ENCODE results near the gene OR10G8. TPM values are rescaled to one million over a fixed set of nuclear protein-coding genes. Genes with fewer than 3 reads are reported as not detected.

The OR10G8 gene
- total RNA-seq, 1 donor from 2014 or later, result not detected

- TF ChIP-seq CTCF (IDR thresholded peaks at IDR 0.05; ENCODE audit: unreplicated experiment), result no peak
- Mint-ChIP-seq H3K4me3 (ENCODE audit: low read depth) (no peak overlapping the region), H3K27ac (no peak overlapping the region), H3K9me3 (ENCODE audit: low read depth) (no peaks in the 10 kb centered on the region), H3K27me3 (no peaks in the 10 kb centered on the region), H3K36me3 (ENCODE audit: insufficient read depth) (no peaks in the 10 kb centered on the region), H3K4me1 (ENCODE audit: low read depth) (no peaks in the 10 kb centered on the region)
- no peak for DNase-seq (ENCODE audit: low spot score, unreplicated experiment)
Measured at GRCh38 chr11:124036666-124037065, 10.1 kb downstream of the OR10G8 start.

GRCh38 chr11:124039557-124039956 lies 13.0 kb downstream of the OR10G8 start:
- H3K4me3 Mint-ChIP-seq (ENCODE audit: low read depth), result no peak overlapping the region
- DNase-seq (ENCODE audit: low spot score, unreplicated experiment), result no peak
- H3K27ac Mint-ChIP-seq, result no peak overlapping the region
- TF ChIP-seq CTCF (IDR thresholded peaks at IDR 0.05; ENCODE audit: unreplicated experiment), result no peak
- H3K4me1 Mint-ChIP-seq (ENCODE audit: low read depth), result no peaks in the 10 kb centered on the region
- H3K9me3 Mint-ChIP-seq (ENCODE audit: low read depth), result no peaks in the 10 kb centered on the region
- H3K36me3 Mint-ChIP-seq (ENCODE audit: insufficient read depth), result no peaks in the 10 kb centered on the region
- no peaks in the 10 kb centered on the region for H3K27me3 Mint-ChIP-seq

- Mint-ChIP-seq H3K27me3 (no peaks in the 10 kb centered on the region), H3K4me1 (ENCODE audit: low read depth) (no peaks in the 10 kb centered on the region), H3K9me3 (ENCODE audit: low read depth) (no peaks in the 10 kb centered on the region), H3K36me3 (ENCODE audit: insufficient read depth) (no peaks in the 10 kb centered on the region), H3K27ac (no peak within 1 kb of the TSS), H3K4me3 (ENCODE audit: low read depth) (no peak within 1 kb of the TSS)
- DNase-seq (ENCODE audit: low spot score, unreplicated experiment), result no peak
- TF ChIP-seq CTCF (IDR thresholded peaks at IDR 0.05; ENCODE audit: unreplicated experiment), result no peak
Measured at GRCh38 chr11:124041254-124041653, 14.7 kb downstream of the OR10G8 start, which contains the start of gene OR10G7. Gene OR10G7, minus strand, starts transcription at chr11:124041325. Its CDS starts 2,324 bp downstream, at chr11:124039001.

GRCh38 chr11:124043420-124043819 lies 16.8 kb downstream of the OR10G8 start:
- no peak for DNase-seq (ENCODE audit: low spot score, unreplicated experiment)
- Mint-ChIP-seq H3K27me3 (no peaks in the 10 kb centered on the region), H3K4me1 (ENCODE audit: low read depth) (no peaks in the 10 kb centered on the region), H3K9me3 (ENCODE audit: low read depth) (no peaks in the 10 kb centered on the region), H3K27ac (no peak overlapping the region), H3K4me3 (ENCODE audit: low read depth) (no peak overlapping the region), H3K36me3 (ENCODE audit: insufficient read depth) (no peaks in the 10 kb centered on the region)
- no peak for TF ChIP-seq CTCF (IDR thresholded peaks at IDR 0.05; ENCODE audit: unreplicated experiment)

GRCh38 chr11:124050748-124051147 lies 24.1 kb downstream of the OR10G8 start:
- H3K9me3 Mint-ChIP-seq (ENCODE audit: low read depth), result no peaks in the 10 kb centered on the region
- no peaks in the 10 kb centered on the region for H3K4me1 Mint-ChIP-seq (ENCODE audit: low read depth)
- no peak overlapping the region for H3K27ac Mint-ChIP-seq
- TF ChIP-seq CTCF (IDR thresholded peaks at IDR 0.05; ENCODE audit: unreplicated experiment), result no peak
- H3K27me3 Mint-ChIP-seq, result no peaks in the 10 kb centered on the region
- no peak for DNase-seq (ENCODE audit: low spot score, unreplicated experiment)
- H3K36me3 Mint-ChIP-seq (ENCODE audit: insufficient read depth), result no peaks in the 10 kb centered on the region
- H3K4me3 Mint-ChIP-seq (ENCODE audit: low read depth), result no peak overlapping the region
